B cell (primary cell): ENCODE measurements around the gene FUT6. TPM values are rescaled to one million over a fixed set of nuclear protein-coding genes. Genes with fewer than 3 reads are reported as not detected.
A peak's percentile ranks its signal among the peaks of the same experiment; 100 is the strongest.

Experiments
- ATAC-seq: fragments of 200-7000 bp; cut with Tn5 transposase; one replicate; pipeline ENCODE4 v1.10.0; 2021; ENCODE audit warnings: low read depth, mild to moderate bottlenecking, moderate number of reproducible peaks, moderate library complexity
- CTCF ChIA-PET: fragments of 350-600 bp; sonication (Branson Sonifier 250); formaldehyde crosslinking; loops from one replicate; lab custom pipeline; 2021; ENCODE audit warnings: antibody characterized with exemption, inconsistent platforms; lab: Charles Lee
- POLR2A ChIA-PET: fragments of 350-600 bp; sonication (Branson Sonifier 250); formaldehyde crosslinking; loops from one replicate; lab custom pipeline; 2021; ENCODE audit warnings: antibody characterized with exemption; lab: Charles Lee
- DNase-seq: peaks from one replicate; pipeline ENCODE4 v3.0.0; 2013
- H2AFZ ChIP-seq: 2 replicates; pipeline ENCODE4 v1.6.1; 2012; ENCODE audit warnings: mild to moderate bottlenecking, low read depth, low read length; ENCODE audit not compliant: insufficient read depth, poor library complexity, severe bottlenecking
- H3K27ac ChIP-seq, 2 donors: 1 replicate in 1 of 2; 2 replicates in 1 of 2; pipeline ENCODE4 v1.5.1; 2012 to 2013; ENCODE audit warnings: low read length in 2 of 2, mild to moderate bottlenecking in 2 of 2, moderate library complexity in 1 of 2
- H3K27me3 ChIP-seq, 4 experiments: fragments of 200-600 bp in 1 of 4; sonication (generic) in 1 of 4; replicated peaks in 1 of 4; 1 replicate in 2 of 4; 2 replicates in 2 of 4; pipeline versions ENCODE4 v1.6.1 to v1.7.0; 2013 to 2016; ENCODE audit warnings: low read length in 3 of 4, mild to moderate bottlenecking in 2 of 4, mixed read lengths in 1 of 4, moderate library complexity in 1 of 4; ENCODE audit not compliant: insufficient read depth in 4 of 4, control insufficient read depth in 3 of 4; ENCODE audit errors: control extremely low read depth in 1 of 4
- H3K36me3 ChIP-seq, 2 experiments: replicated peaks in 1 of 2; 1 replicate in 1 of 2; 2 replicates in 1 of 2; pipeline versions ENCODE4 v1.6.1 to v1.7.1; 2013; ENCODE audit warnings: low read length in 1 of 2; ENCODE audit not compliant: insufficient read depth in 2 of 2, control insufficient read depth in 1 of 2; ENCODE audit errors: control extremely low read depth in 1 of 2, extremely low read depth in 1 of 2
- H3K4me1 ChIP-seq, 2 donors: fragments of 200-600 bp in 1 of 2; sonication (generic) in 1 of 2; 1 replicate in 1 of 2; 2 replicates in 1 of 2; pipeline versions ENCODE4 v1.5.1 to v1.6.1; 2013 to 2017; ENCODE audit warnings: low read length in 2 of 2; ENCODE audit not compliant: control insufficient read depth in 2 of 2, insufficient read depth in 2 of 2
- H3K4me2 ChIP-seq: replicated peaks from 2 replicates; pipeline ENCODE3; 2012; ENCODE audit warnings: mild to moderate bottlenecking, low read depth, low read length; ENCODE audit not compliant: poor library complexity, severe bottlenecking
- H3K4me3 ChIP-seq, 5 experiments: fragments of 200-600 bp in 1 of 5; sonication (generic) in 1 of 5; 1 replicate in 3 of 5; 2 replicates in 2 of 5; pipeline versions ENCODE4 v1.5.1 to v1.7.0; 2011 to 2016; ENCODE audit warnings: low read length in 4 of 5, mild to moderate bottlenecking in 4 of 5, low read depth in 2 of 5, control low read depth in 1 of 5, moderate library complexity in 1 of 5; ENCODE audit not compliant: insufficient read depth in 1 of 5; ENCODE audit errors: control extremely low read depth in 1 of 5, extremely low read depth in 1 of 5
- H3K79me2 ChIP-seq: fragments of 200-600 bp; sonication (generic); one replicate; pipeline ENCODE4 v1.6.0; 2016; ENCODE audit warnings: low read length; ENCODE audit not compliant: control insufficient read depth, insufficient read depth
- H3K9ac ChIP-seq: fragments of 200-600 bp; sonication (generic); 2 replicates; pipeline ENCODE4 v1.6.1; 2017; ENCODE audit warnings: mild to moderate bottlenecking, low read length, moderate library complexity
- H3K9me3 ChIP-seq, 3 donors: one replicate each; pipeline versions ENCODE4 v1.6.1 to v1.7.1; 2013; ENCODE audit warnings: low read length in 2 of 3; ENCODE audit not compliant: control insufficient read depth in 2 of 3, insufficient read depth in 1 of 3; ENCODE audit errors: control extremely low read depth in 1 of 3
- H4K20me1 ChIP-seq: 2 replicates; pipeline ENCODE4 v1.6.0; 2012; ENCODE audit warnings: mild to moderate bottlenecking, low read length; ENCODE audit not compliant: insufficient read depth, control insufficient read depth, poor library complexity, severe bottlenecking
- H3K27ac Mint-ChIP-seq: one replicate; pipeline ENCODE4 v1.8.0; 2021; ENCODE audit warnings: mixed read lengths
- H3K27me3 Mint-ChIP-seq: one replicate; pipeline ENCODE4 v1.8.0; 2021; ENCODE audit warnings: mixed read lengths
- H3K4me1 Mint-ChIP-seq: one replicate; pipeline ENCODE4 v1.8.0; 2021; ENCODE audit warnings: mixed read lengths
- H3K4me3 Mint-ChIP-seq: one replicate; pipeline ENCODE4 v1.8.0; 2021; ENCODE audit warnings: mixed read lengths
- H3K9me3 Mint-ChIP-seq: one replicate; pipeline ENCODE4 v1.8.0; 2022; ENCODE audit warnings: mixed read lengths; ENCODE audit not compliant: insufficient read depth
- CTCF ChIP-seq: fragments of 200-600 bp; IDR thresholded peaks from one replicate; pipeline ENCODE4 v1.8.0; 2022; ENCODE audit warnings: antibody characterized with exemption, mild to moderate bottlenecking
- EZH2 ChIP-seq: IDR thresholded peaks from 2 replicates; pipeline ENCODE4 v1.6.1; 2012; ENCODE audit warnings: borderline replicate concordance, low read depth, mild to moderate bottlenecking, moderate library complexity, low read length; ENCODE audit not compliant: insufficient read depth, poor library complexity, severe bottlenecking
- WGBS: methylation state at CpG from one replicate; pipeline ENCODE4 v1.1.5; 2013; ENCODE audit warnings: missing lambda C conversion rate; ENCODE audit not compliant: insufficient coverage; 5-methylcytosine and 5-hydroxymethylcytosine counted together
- intact Hi-C: fragments of 100-400 bp; cut with micrococcal nuclease; formaldehyde crosslinking; loops from one replicate; pipeline ENCODE4 v1.10.0; 2022
- polyA plus RNA-seq: library from polyadenylated mRNA; depleted of rRNA; stranded (reverse); fragments of >200 nt; gene quantifications from 2 replicates; pipeline ENCODE4 v1.2.3, GENCODE V29; 2012
- total RNA-seq, 2 donors: library from RNA; stranded (reverse); fragments of 120-200 nt in 1 of 2; gene quantifications; 1 replicate in 1 of 2; 2 replicates in 1 of 2; pipeline versions ENCODE4 v1.2.3 to v1.2.4, GENCODE V29; 2013 to 2022

Gene FUT6
- total and polyA plus RNA-seq, 2 donors (not counting 1 experiment from before 2014, with no cell fraction given): 0.03 TPM; not detected in 1

GRCh38 chr19:5826531-5827341 lies 12.8 kb downstream of the FUT6 start:
- peaks cover 16 to 30% of the 10 kb centered on the region in 2 donors for H3K4me1 ChIP-seq
- H3K4me2 ChIP-seq: peak overlapping the region; percentile 68
- DNase-seq (peak; percentile 70), ATAC-seq (no peak)
- no peak overlapping the region for H3K9ac ChIP-seq
- H3K36me3 ChIP-seq: no peaks in the 10 kb centered on the region
- ChIA-PET POLR2A (interaction anchor here (0.7 kb wide), 1 partner anchor 833 kb away, joined by 3 read pairs; no protein-coding TSS in a partner anchor), CTCF (no interaction called here)
- peaks cover 0 to 28% (median 7%) of the 10 kb centered on the region in 4 experiments for H3K27me3 ChIP-seq
- Mint-ChIP-seq H3K27ac (peak overlapping the region; percentile 88), H3K9me3 (no peaks in the 10 kb centered on the region), H3K4me1 (peaks cover 19% of the 10 kb centered on the region), H3K4me3 (peak overlapping the region; percentile 89), H3K27me3 (peaks cover 4% of the 10 kb centered on the region)
- peak overlapping the region; percentile 7 for H2AFZ ChIP-seq
- no peak overlapping the region for H3K27ac ChIP-seq
- H4K20me1 ChIP-seq: no peaks in the 10 kb centered on the region
- no peak overlapping the region for H3K4me3 ChIP-seq
- H3K9me3 ChIP-seq: peaks cover 0 to 64% (median 0%) of the 10 kb centered on the region in 3 donors
- TF ChIP-seq EZH2 (no peak), CTCF (no peak)
- H3K79me2 ChIP-seq: no peaks in the 10 kb centered on the region
- 11% methylated on average over 22 of the region's 24 CpGs for WGBS
- intact Hi-C loops: loop anchor here (1.0 kb wide), 1 partner anchor 35 kb away; the partner anchor contains the start of gene DUS3L

- H3K9me3 Mint-ChIP-seq: no peaks in the 10 kb centered on the region
- no peak for ATAC-seq
- peaks cover 18% of the 10 kb centered on the region for H3K4me1 Mint-ChIP-seq
- H3K27me3 Mint-ChIP-seq: peaks cover 6% of the 10 kb centered on the region
- no peaks in the 10 kb centered on the region for H4K20me1 ChIP-seq
- no peaks in the 10 kb centered on the region for H3K36me3 ChIP-seq
- no peak overlapping the region for H3K4me3 ChIP-seq
- intact Hi-C loops: no loop called here
- H3K79me2 ChIP-seq: no peaks in the 10 kb centered on the region
- WGBS: 96% methylated on average over 19 of the region's 21 CpGs
- POLR2A ChIA-PET: no interaction called here
- H2AFZ ChIP-seq: no peak overlapping the region
- H3K9me3 ChIP-seq: peaks cover 0 to 62% (median 0%) of the 10 kb centered on the region in 3 donors
- no peak overlapping the region for H3K9ac ChIP-seq
- H3K27me3 ChIP-seq: peaks cover 0 to 25% (median 7%) of the 10 kb centered on the region in 4 experiments
- no peak overlapping the region for H3K4me3 Mint-ChIP-seq
- DNase-seq: no peak
- no peak overlapping the region for H3K27ac Mint-ChIP-seq
- CTCF ChIA-PET: no interaction called here
- H3K4me2 ChIP-seq: no peak overlapping the region
- H3K4me1 ChIP-seq: peaks cover 16 to 30% of the 10 kb centered on the region in 2 donors
- TF ChIP-seq EZH2 (no peak), CTCF (no peak)
- H3K27ac ChIP-seq: no peak overlapping the region
Observed at GRCh38 chr19:5825178-5825577, 14.3 kb downstream of the FUT6 start.
